GM12801 (cell line): ENCODE results near the gene ZDHHC5.

Experiments used
- CTCF ChIP-seq: IDR thresholded peaks from one replicate; pipeline ENCODE4 v1.5.1; 2011; ENCODE audit warnings: control low read depth; ENCODE audit not compliant: insufficient read length; ENCODE audit errors: extremely low read depth

Gene ZDHHC5, protein sequence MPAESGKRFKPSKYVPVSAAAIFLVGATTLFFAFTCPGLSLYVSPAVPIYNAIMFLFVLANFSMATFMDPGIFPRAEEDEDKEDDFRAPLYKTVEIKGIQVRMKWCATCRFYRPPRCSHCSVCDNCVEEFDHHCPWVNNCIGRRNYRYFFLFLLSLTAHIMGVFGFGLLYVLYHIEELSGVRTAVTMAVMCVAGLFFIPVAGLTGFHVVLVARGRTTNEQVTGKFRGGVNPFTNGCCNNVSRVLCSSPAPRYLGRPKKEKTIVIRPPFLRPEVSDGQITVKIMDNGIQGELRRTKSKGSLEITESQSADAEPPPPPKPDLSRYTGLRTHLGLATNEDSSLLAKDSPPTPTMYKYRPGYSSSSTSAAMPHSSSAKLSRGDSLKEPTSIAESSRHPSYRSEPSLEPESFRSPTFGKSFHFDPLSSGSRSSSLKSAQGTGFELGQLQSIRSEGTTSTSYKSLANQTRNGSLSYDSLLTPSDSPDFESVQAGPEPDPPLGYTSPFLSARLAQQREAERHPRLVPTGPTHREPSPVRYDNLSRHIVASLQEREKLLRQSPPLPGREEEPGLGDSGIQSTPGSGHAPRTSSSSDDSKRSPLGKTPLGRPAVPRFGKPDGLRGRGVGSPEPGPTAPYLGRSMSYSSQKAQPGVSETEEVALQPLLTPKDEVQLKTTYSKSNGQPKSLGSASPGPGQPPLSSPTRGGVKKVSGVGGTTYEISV

DNA sequence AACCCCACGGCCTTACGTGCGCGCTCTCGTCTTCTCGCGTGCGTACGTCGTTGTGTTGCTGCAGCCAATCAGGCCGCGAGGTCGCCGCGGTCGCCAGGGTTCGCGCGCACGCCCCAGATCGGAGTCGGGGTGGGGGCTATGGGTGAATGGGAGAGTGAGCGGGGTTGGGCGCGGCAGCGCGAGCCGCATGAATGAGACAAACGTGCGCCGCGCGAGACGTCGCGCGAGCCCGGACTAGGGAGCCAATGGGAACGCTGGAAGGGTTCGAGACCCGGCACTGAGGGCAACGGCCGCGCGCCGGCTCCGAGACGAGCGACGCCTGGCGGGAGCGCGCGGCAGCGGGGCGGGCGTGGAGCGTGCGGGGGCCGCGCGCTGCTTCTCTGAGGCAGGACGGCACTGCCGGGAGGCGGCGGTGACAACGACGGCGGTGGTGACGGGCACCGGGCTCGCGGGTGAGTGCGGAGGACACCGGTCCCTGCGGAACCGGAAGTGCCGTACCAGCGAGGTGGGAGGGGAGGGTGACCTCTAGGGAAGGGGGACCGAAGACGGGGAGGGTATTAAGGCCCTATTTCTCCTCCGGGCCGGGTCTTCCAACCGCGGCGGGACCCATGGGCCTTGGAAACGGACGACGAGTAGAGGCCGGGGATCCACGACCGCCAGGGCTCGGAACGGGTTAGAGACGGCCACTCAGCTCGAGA, at the start of gene ZDHHC5:
ZDHHC5 (plus strand) TSS at position 379 of the 698 bp plus-strand sequence. CDS start 4,977 bp downstream, outside the sequence.
- no peak for TF ChIP-seq CTCF

- no peak for TF ChIP-seq CTCF
These were observed 49.5 kb upstream of the ZDHHC5 start for GRCh38 chr11:57618438-57618837.

- TF ChIP-seq CTCF, result no peak
These were observed 48.6 kb upstream of the ZDHHC5 start for GRCh38 chr11:57619331-57619730.

DNA sequence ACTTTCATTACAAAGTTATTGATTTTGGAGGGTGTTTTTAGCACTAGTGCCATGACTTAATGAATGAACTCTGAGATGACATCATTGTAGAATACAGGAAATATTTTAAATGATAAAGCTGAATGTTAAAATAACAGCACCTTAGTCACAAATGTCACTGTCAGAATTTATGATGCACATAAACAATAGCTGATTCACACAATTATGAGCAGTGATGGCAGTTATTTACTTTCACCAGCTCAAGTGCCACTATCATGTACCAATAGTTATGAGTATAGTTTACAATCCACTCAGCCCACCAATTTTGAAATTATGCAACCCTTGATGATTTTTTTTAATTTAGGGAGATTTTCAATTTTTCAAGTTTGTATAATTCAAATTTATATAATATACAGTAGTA, 47.4 kb upstream of the ZDHHC5 start:
- TF ChIP-seq CTCF, result no peak

GRCh38 chr11:57622263-57622662, 45.7 kb upstream of the ZDHHC5 start:
- no peak for TF ChIP-seq CTCF

DNA sequence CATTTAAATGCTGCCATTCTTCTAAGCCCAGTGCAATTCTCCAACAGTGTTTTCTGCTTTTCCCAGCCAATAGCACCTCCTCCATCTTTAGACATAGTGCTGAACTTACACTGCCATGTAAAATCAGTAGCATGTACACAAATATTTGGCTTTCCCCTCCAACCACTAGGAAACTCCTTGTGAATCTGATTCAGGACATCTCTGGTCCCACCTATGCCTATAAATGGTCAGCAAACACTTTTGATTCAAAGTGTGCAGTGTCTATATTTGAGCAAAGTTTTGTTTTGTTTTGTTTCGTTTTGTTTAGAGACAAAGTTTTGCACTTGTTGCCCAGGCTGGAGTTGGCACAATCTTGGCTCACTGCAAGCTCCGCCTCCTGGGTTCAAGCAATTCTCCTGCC, 43.0 kb upstream of the ZDHHC5 start:
- TF ChIP-seq CTCF, result no peak

GRCh38 chr11:57626895-57627294, 41.0 kb upstream of the ZDHHC5 start:
- TF ChIP-seq CTCF, result no peak
